SK-N-SH treated with all-trans-retinoic acid at 6 μM for 48 hours (cell line): ENCODE results near the gene FANCC.
A peak's percentile ranks its signal among the peaks of the same experiment; 100 is the strongest.

Experiments
- ATAC-seq: fragments of 200-7000 bp; cut with Tn5 transposase; 3 replicates; pipeline ENCODE4 v1.9.1; 2020; ENCODE audit warnings: mild to moderate bottlenecking, moderate library complexity
- ARNTL ChIP-seq: fragments of 450-650 bp; formaldehyde crosslinking; IDR thresholded peaks from 2 replicates; pipeline ENCODE4 v1.5.0; 2020; ENCODE audit warnings: low read depth, mild to moderate bottlenecking, moderate library complexity, borderline replicate concordance
- CREB5 ChIP-seq: fragments of 250-450 bp; sonication (Bioruptor Pico); IDR thresholded peaks from 2 replicates; pipeline ENCODE4 v1.5.1; 2020; ENCODE audit warnings: low read depth, mild to moderate bottlenecking, moderate library complexity
- CSDC2 ChIP-seq: fragments of 250-450 bp; sonication (Bioruptor Pico); IDR thresholded peaks from 2 replicates; pipeline ENCODE4 v1.5.0; 2020; ENCODE audit warnings: mild to moderate bottlenecking, moderate library complexity
- CSRNP3 ChIP-seq: fragments of 250-450 bp; sonication (Bioruptor Pico); IDR thresholded peaks from 2 replicates; pipeline ENCODE4 v1.5.1; 2021; ENCODE audit warnings: mild to moderate bottlenecking, moderate library complexity
- GLIS3 ChIP-seq: fragments of 250-450 bp; sonication (Bioruptor Pico); IDR thresholded peaks from 2 replicates; pipeline ENCODE4 v1.5.0; 2020; ENCODE audit warnings: mild to moderate bottlenecking, moderate library complexity
- ISL1 ChIP-seq: fragments of 250-450 bp; sonication (Bioruptor Pico); IDR thresholded peaks from 2 replicates; pipeline ENCODE4 v2.1.2; 2022; ENCODE audit warnings: mild to moderate bottlenecking, moderate library complexity
- OSR1 ChIP-seq: fragments of 250-450 bp; sonication (Bioruptor Pico); IDR thresholded peaks from 2 replicates; pipeline ENCODE4 v1.8.0; 2022; ENCODE audit warnings: moderate library complexity, mild to moderate bottlenecking, inconsistent platforms
- PATZ1 ChIP-seq: fragments of 250-450 bp; sonication (Bioruptor Pico); IDR thresholded peaks from 2 replicates; pipeline ENCODE4 v1.8.0; 2020; ENCODE audit warnings: mild to moderate bottlenecking, moderate library complexity, borderline replicate concordance
- POU6F1 ChIP-seq: fragments of 250-450 bp; sonication (Bioruptor Pico); IDR thresholded peaks from 2 replicates; pipeline ENCODE4 v1.8.0; 2021; ENCODE audit warnings: low read depth, mild to moderate bottlenecking, moderate library complexity, borderline replicate concordance
- PPARA ChIP-seq: fragments of 250-450 bp; sonication (Bioruptor Pico); IDR thresholded peaks from 2 replicates; pipeline ENCODE4 v1.5.0; 2020; ENCODE audit warnings: mild to moderate bottlenecking, borderline replicate concordance
- RARB ChIP-seq: fragments of 250-450 bp; sonication (Bioruptor Pico); IDR thresholded peaks from 2 replicates; pipeline ENCODE4 v1.8.0; 2021; ENCODE audit warnings: mild to moderate bottlenecking, moderate library complexity
- SNAI2 ChIP-seq: fragments of 250-450 bp; sonication (Bioruptor Pico); IDR thresholded peaks from 2 replicates; pipeline ENCODE4 v1.5.0; 2020; ENCODE audit warnings: mild to moderate bottlenecking, moderate library complexity
- TCF4 ChIP-seq: fragments of 250-450 bp; sonication (Bioruptor Pico); IDR thresholded peaks from 2 replicates; pipeline ENCODE4 v1.8.0; 2021; ENCODE audit warnings: mild to moderate bottlenecking, moderate library complexity, borderline replicate concordance
- TOX ChIP-seq: fragments of 250-450 bp; sonication (Bioruptor Pico); IDR thresholded peaks from 2 replicates; pipeline ENCODE4 v1.8.0; 2021; ENCODE audit warnings: mild to moderate bottlenecking, moderate library complexity, borderline replicate concordance
- TSHZ2 ChIP-seq: fragments of 250-450 bp; sonication (Bioruptor Pico); IDR thresholded peaks from 2 replicates; pipeline ENCODE4 v1.5.0; 2020; ENCODE audit warnings: mild to moderate bottlenecking, moderate library complexity
- ZC3H10 ChIP-seq: fragments of 250-450 bp; sonication (Bioruptor Pico); IDR thresholded peaks from 2 replicates; pipeline ENCODE4 v1.5.1; 2021; ENCODE audit warnings: mild to moderate bottlenecking, moderate library complexity
- ZFP30 ChIP-seq: fragments of 450-650 bp; formaldehyde crosslinking; IDR thresholded peaks from 2 replicates; pipeline ENCODE4 v1.5.0; 2022; ENCODE audit warnings: mild to moderate bottlenecking, moderate library complexity
- ZNF565 ChIP-seq: fragments of 450-650 bp; formaldehyde crosslinking; conservative IDR thresholded peaks from 2 replicates; pipeline ENCODE4 v1.5.0; 2020; ENCODE audit warnings: low read depth, mild to moderate bottlenecking, moderate library complexity
- ZNF70 ChIP-seq: fragments of 450-650 bp; formaldehyde crosslinking; IDR thresholded peaks from 2 replicates; pipeline ENCODE4 v1.5.0; 2020; ENCODE audit warnings: mild to moderate bottlenecking, moderate library complexity
- ZNF8 ChIP-seq: fragments of 450-650 bp; formaldehyde crosslinking; IDR thresholded peaks from 2 replicates; pipeline ENCODE4 v1.5.0; 2020; ENCODE audit warnings: mild to moderate bottlenecking, moderate library complexity

FANCC gene

GRCh38 chr9:95317893-95318211, 343 bp upstream of the FANCC start:
- ATAC-seq, result no peak
- TF ChIP-seq TOX (CRISPR knock-in tag) (no peak), TSHZ2 (CRISPR knock-in tag) (peak; percentile 5; the same call in 1 of the 2 replicates)

- TF ChIP-seq RARB (CRISPR knock-in tag), result no peak
- TF ChIP-seq ZNF70 (CRISPR knock-in tag), result no peak
- no peak for TF ChIP-seq PATZ1 (CRISPR knock-in tag)
- TF ChIP-seq ISL1 (CRISPR knock-in tag), result no peak
- no peak for TF ChIP-seq ARNTL (CRISPR knock-in tag)
- TF ChIP-seq CREB5 (CRISPR knock-in tag), result no peak
- no peak for TF ChIP-seq GLIS3 (CRISPR knock-in tag)
- no peak for TF ChIP-seq TCF4 (CRISPR knock-in tag)
- no peak for TF ChIP-seq ZFP30 (CRISPR knock-in tag)
- TF ChIP-seq ZC3H10 (CRISPR knock-in tag), result no peak
- no peak for TF ChIP-seq CSDC2 (CRISPR knock-in tag)
- TF ChIP-seq, all 23 proteins: peak for 0
- ATAC-seq, result peak; percentile 65
These were observed 753 bp downstream of the FANCC start for GRCh38 chr9:95316794-95317118.

GRCh38 chr9:95316274-95316673, 1.2 kb downstream of the FANCC start:
- TF ChIP-seq PPARA (CRISPR knock-in tag), result no peak
- ATAC-seq, result no peak

GRCh38 chr9:95315108-95315746, 2.3 kb downstream of the FANCC start:
- TF ChIP-seq CSRNP3 (CRISPR knock-in tag) (no peak), ZNF70 (CRISPR knock-in tag) (no peak), CSDC2 (CRISPR knock-in tag) (no peak), SNAI2 (CRISPR knock-in tag) (no peak), POU6F1 (no peak)
- no peak for ATAC-seq

- peak; percentile 90 for ATAC-seq
- TF ChIP-seq ZFP30 (CRISPR knock-in tag) (no peak), TOX (CRISPR knock-in tag) (no peak), PATZ1 (CRISPR knock-in tag) (no peak), OSR1 (CRISPR knock-in tag) (no peak), CSRNP3 (CRISPR knock-in tag) (no peak), CSDC2 (CRISPR knock-in tag) (no peak), ZNF565 (no peak), CREB5 (CRISPR knock-in tag) (no peak), ZNF8 (CRISPR knock-in tag) (no peak), ZNF70 (CRISPR knock-in tag) (no peak)
These were observed 4.5 kb downstream of the FANCC start for GRCh38 chr9:95313010-95313498.
